ENCODE results near the gene OR11A1. TPM values are rescaled to one million over a fixed set of nuclear protein-coding genes. Genes with fewer than 3 reads are reported as not detected.

Gene OR11A1, protein sequence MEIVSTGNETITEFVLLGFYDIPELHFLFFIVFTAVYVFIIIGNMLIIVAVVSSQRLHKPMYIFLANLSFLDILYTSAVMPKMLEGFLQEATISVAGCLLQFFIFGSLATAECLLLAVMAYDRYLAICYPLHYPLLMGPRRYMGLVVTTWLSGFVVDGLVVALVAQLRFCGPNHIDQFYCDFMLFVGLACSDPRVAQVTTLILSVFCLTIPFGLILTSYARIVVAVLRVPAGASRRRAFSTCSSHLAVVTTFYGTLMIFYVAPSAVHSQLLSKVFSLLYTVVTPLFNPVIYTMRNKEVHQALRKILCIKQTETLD
- total RNA-seq, result not detected
- polyA plus RNA-seq, result not detected
- long read RNA-seq, donor 1, result 0 reads
- long read RNA-seq, donor 2, result 0 reads
- long read RNA-seq, donor 3, result 0 reads

DNA sequence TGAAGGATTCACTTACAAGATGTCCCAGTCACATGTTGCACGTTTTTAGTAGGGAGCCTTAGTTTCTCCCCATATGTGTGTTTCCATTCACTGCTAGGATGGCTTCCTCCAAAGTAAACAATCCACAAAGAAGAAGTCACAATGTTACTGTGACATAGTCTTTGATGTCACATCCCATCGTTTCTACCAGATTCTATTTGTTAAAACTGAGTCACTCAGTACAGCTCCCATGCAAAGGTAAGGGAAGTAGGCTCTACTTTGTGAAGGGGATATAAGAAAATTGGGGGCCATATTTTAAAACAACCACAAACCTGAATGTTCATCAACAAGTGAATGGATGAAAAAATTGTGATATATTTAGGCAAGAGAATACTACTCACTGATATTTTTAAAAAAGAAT lies at the start of gene OR11A1, which contains the start of gene OR2H1:
TSS of gene OR11A1 (minus strand) at position 101 of the 400 bp plus-strand sequence. CDS start 29,430 bp downstream, outside the sequence.
TSS of gene OR2H1 (plus strand) at position 185 of the 400 bp plus-strand sequence. CDS start 4,615 bp downstream, outside the sequence.
- Histone ChIP-seq H3K27me3 (peaks cover 0 to 7% (median 4%) of the 10 kb centered on the region in 7 donors), H3K4me3 (no peak within 1 kb of the TSS), H3K4me1 (no peaks in the 10 kb centered on the region), H3K9me3 (no peaks in the 10 kb centered on the region), H3K36me3 (no peaks in the 10 kb centered on the region), H3K27ac (no peak within 1 kb of the TSS)
- DNase-seq (no peak), ATAC-seq (no peak)
- TF ChIP-seq, protein P1, sequence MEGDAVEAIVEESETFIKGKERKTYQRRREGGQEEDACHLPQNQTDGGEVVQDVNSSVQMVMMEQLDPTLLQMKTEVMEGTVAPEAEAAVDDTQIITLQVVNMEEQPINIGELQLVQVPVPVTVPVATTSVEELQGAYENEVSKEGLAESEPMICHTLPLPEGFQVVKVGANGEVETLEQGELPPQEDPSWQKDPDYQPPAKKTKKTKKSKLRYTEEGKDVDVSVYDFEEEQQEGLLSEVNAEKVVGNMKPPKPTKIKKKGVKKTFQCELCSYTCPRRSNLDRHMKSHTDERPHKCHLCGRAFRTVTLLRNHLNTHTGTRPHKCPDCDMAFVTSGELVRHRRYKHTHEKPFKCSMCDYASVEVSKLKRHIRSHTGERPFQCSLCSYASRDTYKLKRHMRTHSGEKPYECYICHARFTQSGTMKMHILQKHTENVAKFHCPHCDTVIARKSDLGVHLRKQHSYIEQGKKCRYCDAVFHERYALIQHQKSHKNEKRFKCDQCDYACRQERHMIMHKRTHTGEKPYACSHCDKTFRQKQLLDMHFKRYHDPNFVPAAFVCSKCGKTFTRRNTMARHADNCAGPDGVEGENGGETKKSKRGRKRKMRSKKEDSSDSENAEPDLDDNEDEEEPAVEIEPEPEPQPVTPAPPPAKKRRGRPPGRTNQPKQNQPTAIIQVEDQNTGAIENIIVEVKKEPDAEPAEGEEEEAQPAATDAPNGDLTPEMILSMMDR (IDR thresholded peaks at IDR 0.05), result no peak
- intact Hi-C loops (cut with DNase I), result no loop called here
- WGBS, 2 donors, result 60 to 65% methylated on average over 2 of the region's 2 CpGs

DNA sequence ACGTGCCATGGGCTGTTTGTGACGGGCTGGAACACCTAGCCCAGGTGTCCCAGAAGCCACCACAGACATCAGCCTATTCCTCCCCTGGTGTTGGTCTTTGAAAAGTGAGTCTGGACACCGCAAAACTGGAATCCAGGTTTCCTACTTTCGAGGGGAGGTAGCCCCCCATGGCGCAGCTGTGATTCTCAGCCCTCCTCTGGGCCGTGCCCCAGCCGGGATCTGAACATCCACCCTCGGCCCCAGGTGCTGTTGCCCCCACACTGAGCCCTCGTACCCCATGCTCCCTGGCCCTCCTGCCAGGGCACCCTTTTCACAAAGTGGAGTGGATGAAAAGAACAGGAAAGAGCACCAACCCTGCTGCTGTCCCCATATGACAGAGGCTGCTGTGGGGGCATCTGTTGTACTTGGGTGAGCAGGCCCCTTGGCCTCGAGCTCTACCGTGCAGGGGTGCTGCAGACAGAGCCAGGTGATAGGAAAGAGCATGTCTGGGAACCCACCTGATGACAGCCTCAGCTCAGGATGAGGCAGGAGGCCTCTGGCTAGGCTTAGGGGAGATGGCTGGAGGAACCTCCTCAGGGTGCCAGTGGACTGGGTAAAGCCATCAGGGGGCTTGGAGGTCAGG lies 49.7 kb upstream of the OR11A1 start:
- WGBS, 2 donors, result 68 to 77% methylated on average over 11 of the region's 11 CpGs

DNA sequence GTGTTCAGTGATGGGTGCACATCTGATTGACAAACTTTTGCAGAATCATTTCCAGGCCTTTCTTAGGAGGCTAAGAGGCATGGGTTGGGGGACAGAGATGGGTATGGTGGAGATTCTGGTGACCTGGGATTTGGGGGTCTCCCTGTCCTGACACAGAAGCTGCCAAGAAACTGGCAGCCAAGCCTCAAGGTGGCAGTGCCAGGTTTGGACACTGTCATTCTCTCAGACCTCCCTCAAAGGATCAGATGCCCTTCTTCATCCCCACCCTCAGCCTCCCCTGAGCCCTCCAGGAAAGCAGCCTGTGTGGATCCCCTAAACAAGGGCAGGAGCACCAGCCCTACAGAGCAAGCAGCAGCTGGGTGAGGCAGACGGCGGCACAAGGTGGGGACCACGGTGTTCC lies 48.9 kb upstream of the OR11A1 start:
- no peaks in the 10 kb centered on the region for H3K4me1 ChIP-seq
- H3K27ac ChIP-seq, result no peak overlapping the region
- no peaks in the 10 kb centered on the region for H3K9me3 ChIP-seq
- DNase-seq (no peak), ATAC-seq (no peak)
- TF ChIP-seq, protein P1 (IDR thresholded peaks at IDR 0.05), result no peak
- intact Hi-C loops (cut with DNase I), result no loop called here
- H3K4me3 ChIP-seq, result no peak overlapping the region
- no peaks in the 10 kb centered on the region for H3K36me3 ChIP-seq
- H3K27me3 ChIP-seq, result peaks cover 0 to 34% (median 12%) of the 10 kb centered on the region in 7 donors
- 93 to 94% methylated on average over 3 of the region's 3 CpGs for WGBS, 2 donors

More for the DNA sequence above, 49.7 kb upstream of the OR11A1 start:
- DNase-seq, result no peak
- Histone ChIP-seq H3K4me1 (no peaks in the 10 kb centered on the region), H3K27ac (no peak overlapping the region), H3K27me3 (peaks cover 0 to 28% (median 4%) of the 10 kb centered on the region in 7 donors), H3K36me3 (no peaks in the 10 kb centered on the region), H3K9me3 (no peaks in the 10 kb centered on the region), H3K4me3 (no peak overlapping the region)
- TF ChIP-seq, protein P1 (IDR thresholded peaks at IDR 0.05), result no peak
- ATAC-seq, result no peak
- intact Hi-C loops (cut with DNase I), result no loop called here

DNA sequence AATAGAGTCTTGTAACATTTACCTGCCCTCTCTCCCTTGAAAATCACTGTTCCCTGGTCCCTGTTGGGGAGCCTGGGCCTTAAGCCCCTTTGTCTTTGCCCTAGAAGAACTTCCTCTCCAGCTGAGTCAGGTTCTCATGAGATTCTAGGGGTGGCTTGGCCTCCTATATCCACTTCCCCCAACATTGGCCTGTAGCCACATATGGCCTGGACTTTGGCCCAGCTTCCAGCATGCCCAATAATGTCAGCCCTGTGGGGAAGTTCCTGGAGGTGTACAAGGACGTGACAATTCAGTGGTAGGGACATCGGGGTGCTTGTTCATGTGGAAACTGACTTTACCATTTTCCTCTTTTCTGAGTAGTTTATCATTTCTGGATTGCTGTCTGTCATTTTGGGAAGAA lies 48.1 kb upstream of the OR11A1 start:
- WGBS, 2 donors, result 68 to 71% methylated on average over 2 of the region's 2 CpGs
- Histone ChIP-seq H3K27ac (no peak overlapping the region), H3K9me3 (no peaks in the 10 kb centered on the region), H3K36me3 (no peaks in the 10 kb centered on the region), H3K27me3 (peaks cover 0 to 39% (median 15%) of the 10 kb centered on the region in 7 donors), H3K4me3 (no peak overlapping the region), H3K4me1 (no peaks in the 10 kb centered on the region)
- ATAC-seq, result no peak
- DNase-seq, result no peak
- TF ChIP-seq, protein P1 (IDR thresholded peaks at IDR 0.05), result no peak
- intact Hi-C loops (cut with DNase I), result no loop called here
